HG03469 (cell line): Measurements from ENCODE around the gene YTHDC2.

Experiments
- ATAC-seq: cut with Tn5 transposase; IDR thresholded peaks from one replicate; pipeline ENCODE4 v1.9.1; 2021; ENCODE audit warnings: mild to moderate bottlenecking, moderate library complexity, moderate number of reproducible peaks; ENCODE audit not compliant: unreplicated experiment

Gene YTHDC2

DNA sequence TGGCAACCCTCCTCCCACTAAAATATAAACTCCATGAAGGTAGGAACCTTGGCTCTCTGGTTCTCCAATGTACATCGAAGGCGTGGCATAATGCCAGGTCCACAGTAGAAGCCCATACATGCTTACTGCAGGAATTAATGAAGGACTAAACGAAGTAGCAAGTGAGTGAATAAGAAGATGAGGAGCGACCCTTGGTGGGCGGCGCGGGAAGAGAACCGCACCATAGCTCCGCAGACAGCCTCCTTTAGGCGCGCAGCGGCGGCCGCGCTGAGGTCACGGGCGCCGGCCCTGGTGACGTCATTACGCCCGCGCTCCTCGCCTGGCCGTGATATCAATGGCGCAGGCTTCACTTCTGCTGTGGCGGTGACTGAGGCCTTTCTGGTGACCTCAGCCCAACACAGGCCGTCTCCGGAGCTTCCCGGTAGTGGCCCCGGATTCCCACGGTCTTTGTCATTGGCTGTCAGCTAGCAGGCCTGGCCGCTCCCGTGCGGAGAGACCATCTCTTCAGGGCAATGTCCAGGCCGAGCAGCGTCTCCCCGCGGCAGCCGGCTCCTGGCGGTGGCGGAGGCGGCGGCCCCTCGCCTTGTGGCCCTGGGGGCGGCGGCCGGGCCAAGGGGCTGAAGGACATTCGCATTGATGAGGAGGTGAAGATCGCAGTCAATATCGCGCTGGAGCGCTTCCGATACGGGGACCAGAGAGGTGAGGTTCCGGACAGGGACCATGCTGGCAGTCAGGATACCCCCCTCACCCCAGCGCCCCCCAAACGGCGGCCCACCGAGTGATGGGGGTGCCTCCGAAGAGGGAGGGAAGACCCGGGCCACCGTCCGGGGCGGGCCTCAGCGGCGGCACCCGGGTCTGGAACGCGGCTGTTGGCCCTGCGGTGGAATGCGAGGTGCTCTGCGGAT, at the start of gene YTHDC2:
Gene YTHDC2, plus strand, starts transcription at position 311 of the 905 bp plus-strand sequence. Its CDS starts 202 bp downstream, at position 513.
- peak; percentile 98 for ATAC-seq

DNA sequence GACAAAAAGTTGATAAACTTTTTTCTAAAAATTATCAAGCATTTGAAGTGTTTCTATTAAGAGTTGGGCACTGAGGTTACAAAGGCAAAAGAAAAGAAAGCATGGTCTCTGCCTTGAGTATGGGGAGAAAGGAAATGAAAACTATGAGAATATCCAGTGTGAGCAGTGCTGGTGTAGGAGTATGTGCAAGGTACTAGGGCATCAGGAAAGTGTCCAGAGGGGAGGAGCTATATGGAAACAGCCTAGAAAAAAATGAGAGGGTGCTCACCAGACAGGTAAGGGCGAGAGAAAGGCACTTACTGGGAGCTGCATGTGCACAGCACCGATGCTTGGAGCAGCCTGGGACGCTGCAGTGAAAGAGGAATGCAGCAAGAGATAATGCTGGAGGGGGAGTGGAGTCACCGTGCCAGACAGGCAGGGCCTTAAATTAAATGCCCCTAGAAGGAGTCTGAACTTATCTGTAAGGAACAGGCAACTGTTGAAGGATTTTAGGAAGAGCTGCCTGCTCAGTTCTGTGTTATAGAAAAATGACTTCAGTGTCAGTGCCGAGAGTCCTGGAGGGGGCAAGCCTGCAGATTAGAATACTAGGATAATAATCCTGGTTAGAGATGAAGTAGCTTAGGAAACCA, 39.3 kb upstream of the YTHDC2 start:
- ATAC-seq = no peak

DNA sequence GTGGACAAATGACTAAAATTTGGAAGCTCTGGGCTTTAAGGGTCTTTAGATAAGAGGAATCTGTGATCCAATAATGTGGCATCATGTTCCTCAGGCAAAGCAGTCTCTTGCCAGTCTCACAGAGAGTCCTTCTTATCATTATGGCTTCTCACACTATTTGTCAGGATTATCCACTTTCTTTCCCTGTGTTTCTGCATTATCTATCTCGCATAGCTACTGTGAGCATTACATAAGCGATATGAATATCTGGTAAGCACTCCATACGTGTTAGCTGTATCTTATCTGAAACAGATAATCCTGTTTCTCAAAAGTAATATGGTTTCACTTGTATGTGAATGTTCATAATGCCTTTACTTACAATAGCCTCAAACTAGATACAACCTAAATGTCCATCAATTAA, 34.8 kb upstream of the YTHDC2 start:
- ATAC-seq = no peak

DNA sequence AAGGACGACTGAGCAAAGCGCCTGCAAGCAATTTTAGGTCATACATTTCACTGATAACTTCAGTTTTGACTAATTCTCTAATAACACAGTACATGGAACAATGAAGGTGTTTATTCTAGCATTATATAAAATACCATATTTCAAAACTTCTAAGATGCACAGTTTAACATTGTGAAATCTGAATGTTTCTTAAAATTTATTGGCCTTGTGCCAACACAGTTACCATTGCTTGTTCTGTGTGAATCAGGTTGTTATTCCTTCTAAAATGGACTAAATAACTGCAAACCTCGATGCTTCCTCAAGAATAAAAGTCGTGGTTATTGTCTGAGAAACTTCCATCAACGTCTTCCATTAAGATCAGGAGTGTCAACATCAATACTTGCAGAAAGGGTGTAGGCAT, 33.3 kb upstream of the YTHDC2 start:
- ATAC-seq = no peak

DNA sequence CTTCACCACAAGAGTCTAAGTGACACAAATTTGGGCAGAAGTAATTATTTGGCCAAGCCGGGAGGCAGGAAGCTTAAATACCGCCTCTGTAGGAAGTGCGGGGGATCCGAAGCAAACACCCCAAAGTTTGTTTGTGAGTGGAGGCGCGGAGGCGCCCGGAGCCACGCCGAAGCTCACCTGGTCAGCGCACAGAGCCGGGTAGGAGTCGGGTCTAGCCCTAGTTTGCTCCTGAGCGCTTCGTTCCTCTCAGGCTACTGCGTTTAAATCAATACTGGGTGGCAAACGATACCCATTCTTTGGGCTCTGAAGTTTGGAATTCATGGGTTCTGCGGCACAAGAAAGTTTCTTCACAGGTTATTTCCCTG, 26.1 kb upstream of the YTHDC2 start:
- no peak for ATAC-seq

DNA sequence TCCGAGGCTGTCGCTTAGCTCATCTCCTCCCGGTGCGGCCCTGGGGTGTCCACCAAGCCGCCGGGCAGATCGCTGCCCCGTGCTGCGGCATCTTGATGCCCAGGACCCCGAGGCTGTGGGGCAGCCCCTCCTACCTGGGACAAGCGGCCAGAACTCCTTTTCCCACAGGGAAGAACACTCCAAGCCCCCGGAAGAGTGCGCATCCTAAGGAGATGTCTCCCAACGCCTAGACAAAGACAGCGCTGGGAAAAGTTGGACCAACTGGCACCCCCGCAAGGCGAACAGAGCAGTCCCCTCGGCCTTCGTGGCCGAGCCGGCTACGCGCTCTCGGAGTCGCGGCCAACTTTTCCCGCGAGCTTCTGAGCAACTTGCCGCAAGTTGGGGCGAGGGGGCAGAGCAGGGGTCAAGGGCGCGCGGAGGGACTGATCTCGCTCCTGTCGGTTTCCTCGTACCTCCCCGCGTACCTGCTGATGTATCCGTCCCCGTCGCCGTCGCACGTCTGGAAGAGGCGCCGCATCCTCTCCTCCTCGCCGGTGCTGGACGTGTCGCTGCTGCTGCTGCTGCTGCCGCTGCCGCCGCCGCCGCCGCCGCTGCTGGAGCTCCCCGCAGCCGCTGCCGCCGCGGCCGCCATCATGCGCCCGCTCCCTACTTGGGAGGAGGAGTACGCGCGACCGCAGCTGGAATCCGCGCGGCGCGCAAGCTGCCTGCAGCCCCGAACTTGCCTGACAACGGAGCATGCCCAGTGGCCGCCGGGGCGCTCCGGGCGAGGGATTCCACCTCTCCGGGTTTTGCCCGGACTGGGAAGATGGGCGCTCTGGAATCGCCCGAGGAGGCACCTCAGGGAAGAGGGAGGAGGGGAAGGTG, 25.5 kb upstream of the YTHDC2 start, which contains the start of gene MCC:
Gene MCC, minus strand, starts transcription at position 673 of the 864 bp plus-strand sequence.
- no peak for ATAC-seq

DNA sequence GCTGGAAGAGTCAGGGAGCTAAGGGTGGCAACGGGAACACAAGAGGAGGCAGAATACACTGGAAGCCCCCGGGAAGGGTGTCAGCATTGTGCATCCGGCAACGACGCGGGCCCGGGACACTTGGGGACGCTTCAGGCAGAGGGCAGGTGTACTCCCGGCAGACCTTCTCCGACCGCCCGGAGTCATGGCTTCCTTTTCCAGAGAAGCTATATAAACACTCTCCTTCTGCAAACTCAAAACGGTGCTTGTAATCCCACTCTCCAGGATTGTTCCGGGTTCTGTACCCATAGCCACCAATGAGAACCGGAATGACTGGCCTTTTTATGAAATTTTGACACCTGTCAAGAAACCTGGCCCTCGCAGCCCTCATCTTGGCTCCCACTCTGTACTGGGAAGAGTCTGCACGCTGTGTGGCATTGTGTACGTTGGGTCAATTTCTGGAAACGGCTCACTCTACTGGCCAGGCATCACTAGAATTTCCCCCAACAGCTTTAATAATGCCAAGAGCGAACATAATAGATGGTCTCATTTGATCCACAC, 24.8 kb upstream of the YTHDC2 start:
- no peak for ATAC-seq

DNA sequence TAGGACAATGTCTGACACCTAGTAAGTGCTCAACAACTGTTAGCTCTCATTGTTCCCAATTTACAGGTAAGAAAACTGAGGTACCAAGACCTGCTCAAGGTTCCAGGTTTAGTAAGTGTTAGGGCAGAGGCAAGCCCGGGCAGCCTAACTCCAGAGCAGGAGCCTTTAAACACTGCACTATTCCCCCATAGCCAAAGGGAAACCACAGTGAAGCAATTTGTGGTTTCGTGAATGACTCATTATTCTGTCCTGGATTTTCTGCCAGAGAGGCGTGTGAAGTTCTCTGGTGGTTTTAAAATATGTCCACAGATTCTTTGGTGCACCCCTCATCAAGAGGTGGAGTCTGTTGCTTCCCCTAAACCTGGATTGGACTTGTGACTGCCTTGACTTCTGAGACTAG, 24.2 kb upstream of the YTHDC2 start:
- peak; percentile 64 for ATAC-seq

DNA sequence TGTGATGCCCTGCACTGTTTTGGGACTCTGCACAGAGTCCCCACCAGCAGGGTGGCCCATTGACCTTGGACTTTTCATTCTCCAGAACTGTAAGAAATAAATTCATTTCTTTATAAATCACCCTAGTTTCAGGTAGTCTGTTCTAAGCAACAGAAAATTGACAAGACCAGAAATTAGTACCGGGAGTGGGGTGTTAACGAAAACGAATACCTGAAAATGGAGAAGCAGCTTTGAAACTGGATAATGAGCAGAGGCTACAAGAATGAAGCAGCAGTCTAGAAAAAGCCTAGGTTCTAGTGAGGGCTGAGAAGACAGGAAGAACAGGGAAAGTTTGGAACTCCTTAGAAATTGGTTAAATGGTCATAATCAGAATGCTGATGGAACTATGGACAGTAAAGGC, 23.2 kb upstream of the YTHDC2 start:
- no peak for ATAC-seq

DNA sequence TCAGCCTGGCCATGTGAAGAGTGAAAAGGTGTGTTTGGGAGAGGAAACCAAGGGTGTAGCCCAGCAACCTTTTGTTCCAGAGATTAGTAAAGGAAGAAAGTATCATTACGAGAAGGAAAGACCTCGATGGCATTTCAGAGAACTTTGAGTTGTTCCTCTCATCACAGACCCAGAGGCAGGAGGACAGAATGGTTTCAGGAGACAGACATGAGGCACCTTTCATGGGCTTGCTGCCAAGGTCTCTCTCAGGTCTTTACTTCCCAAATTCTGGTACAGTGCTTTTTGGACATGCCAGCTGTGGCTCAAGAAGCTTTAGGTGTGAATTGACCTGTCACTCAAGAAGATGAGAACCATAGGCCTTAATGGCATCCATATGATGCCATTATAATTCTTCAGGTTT, 22.5 kb upstream of the YTHDC2 start:
- no peak for ATAC-seq

DNA sequence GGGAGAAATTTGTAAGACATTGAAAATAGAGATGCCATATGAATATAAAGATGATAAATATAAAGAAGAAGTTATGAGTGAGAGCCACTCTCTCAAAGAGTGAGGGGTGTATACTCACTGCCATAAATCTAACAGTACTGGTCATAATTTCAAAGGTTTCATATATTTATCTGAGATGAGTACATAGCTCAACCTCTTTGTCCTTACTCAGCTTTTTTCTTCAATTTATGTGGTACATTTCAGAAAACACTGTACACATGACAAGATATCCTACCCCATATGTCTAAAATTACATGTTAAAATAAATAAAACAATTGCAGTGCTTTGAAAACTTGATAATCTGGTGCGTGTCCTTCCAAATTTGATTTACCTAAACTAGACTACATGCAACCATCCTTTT, 20.0 kb upstream of the YTHDC2 start:
- ATAC-seq = no peak

DNA sequence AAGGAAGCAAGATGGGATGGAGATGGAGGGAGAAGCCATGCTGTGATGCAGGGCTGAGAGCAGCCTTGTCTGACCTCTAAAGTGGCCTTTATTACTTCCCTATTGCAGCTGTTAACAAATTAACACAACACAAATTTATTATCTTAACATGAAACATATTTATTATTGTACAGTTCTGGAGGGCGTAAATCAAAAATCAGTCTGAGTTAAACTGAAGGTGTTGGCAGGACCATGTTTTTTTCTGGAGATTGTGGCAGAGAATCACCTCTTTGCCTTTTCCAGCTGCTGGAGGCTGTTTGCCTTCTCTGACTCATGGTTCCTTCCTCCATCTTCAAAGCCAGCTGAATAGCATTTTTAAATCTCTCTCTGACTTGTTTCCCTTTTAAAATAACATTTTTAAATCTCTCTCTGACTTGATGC, 18.1 kb upstream of the YTHDC2 start:
- no peak for ATAC-seq

DNA sequence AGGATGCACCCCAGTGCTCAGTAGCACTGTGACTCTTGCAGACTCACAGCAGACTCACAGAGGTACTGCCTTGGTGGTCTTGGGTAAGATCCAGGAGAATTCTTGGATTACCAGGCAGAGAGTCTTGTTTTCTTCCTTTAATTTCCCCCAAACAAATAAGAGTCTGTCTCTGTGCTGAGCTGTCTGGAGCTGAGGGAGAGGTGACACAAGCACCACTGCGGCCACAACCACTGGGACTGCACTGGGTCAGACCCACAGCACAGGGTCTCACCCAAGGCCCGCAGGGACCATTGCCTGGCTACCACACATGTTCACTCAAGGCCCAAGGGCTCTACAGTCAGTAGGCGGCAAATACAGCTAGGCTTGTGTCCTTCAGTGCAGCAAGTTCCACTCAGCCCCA, 11.4 kb upstream of the YTHDC2 start:
- ATAC-seq = no peak

DNA sequence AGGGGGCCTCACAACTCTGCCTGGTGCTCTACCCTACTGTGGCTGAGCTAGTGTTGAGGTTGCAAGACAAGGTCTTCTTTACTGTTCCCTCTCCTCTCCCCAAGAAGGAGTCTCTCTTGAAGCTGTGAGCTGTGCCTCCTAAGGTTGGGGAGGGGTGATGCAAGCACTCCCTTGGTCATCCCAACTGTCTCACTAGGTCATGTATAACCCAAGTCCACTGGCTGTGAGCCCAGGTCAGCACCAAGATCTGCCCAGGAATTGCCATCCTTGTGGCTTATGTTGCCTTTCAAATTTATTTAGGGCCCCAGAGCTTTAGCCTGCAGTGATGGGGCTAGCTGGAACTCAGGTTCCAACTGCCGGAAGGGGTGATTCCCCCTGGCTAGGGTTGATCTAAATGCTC, 10.3 kb upstream of the YTHDC2 start:
- no peak for ATAC-seq

DNA sequence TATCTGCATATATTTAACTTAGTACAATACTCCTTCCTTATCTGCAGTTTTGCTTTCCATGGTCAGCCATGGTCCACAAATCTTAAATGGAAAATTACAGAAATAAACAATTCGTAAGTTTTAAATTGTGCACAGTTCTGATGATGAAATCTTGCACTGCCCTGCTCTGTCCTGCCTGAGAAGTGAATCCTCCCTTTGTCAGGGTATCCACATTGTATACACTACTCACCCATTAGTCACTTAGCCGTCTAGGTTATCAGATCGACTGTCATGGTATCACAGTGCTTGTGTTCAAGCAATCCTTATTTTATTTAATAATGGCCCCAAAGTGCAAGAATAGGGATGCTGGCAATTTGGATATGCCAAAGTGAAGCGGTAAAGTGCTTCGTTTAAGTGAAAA, 8.3 kb upstream of the YTHDC2 start:
- ATAC-seq = no peak

DNA sequence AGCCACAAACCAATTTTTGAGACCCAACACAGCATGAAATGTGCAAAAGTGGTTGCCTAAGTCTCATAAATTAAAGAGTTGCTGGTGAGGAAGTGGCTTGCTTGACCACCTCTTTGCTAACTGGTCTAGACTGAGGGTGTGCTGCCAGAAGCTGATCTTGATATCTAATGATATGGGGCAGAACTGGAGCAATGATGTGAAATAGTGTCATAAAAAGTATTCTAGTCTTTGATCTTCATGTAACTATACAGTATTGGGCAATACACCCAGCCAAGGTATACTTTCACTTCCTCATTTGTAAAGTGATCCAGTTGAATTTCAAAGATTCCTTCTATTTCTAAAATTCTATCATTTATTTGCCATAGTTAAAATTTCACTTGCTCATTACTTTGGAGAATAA, 5.9 kb upstream of the YTHDC2 start:
- no peak for ATAC-seq

DNA sequence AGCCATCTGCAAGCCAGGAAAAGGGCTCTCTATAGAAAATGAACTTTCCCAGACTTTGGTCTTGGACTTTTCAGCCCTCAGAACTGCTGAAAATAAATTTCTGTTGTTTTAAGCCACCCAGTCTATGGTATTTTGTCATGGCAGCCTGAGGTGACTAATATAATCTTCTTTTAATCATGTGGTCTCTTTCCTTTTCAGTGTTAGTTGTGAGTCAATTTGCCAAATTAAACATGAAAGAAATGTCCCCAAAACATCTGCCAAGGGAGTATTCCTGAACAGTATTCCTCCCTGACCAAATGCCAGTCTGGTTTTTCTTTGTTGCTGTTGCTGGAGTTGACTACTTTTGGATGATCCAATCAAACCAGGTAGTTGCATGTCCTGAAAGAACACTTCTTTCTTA, 4.7 kb upstream of the YTHDC2 start:
- no peak for ATAC-seq

DNA sequence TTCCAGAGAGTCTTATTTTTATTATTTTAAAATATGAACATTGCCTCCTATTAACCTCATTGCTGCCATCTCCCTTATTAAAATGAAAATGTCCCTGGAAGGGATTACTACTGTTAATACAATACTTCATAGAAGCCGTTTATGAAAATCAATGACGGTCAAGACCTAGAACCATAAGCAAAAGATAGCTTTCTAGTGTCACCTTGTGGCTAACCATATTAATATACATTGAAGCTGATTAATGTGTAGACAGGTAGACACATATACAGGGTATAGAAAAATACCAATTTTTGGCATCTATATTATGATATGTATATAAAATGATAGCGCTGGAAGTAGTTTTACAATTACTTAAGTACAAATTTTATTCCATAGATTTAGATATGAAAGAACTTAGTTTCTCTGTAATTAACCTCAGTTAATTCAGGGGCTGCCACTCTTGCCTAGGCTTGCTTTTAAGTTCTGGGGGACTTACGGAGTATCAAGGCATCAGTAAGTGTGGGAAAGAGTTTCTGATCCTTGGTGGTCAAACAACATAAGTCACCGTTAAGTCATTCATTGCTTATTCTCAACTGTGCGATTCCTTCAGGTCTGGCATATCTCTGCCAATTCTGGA, 2.5 kb upstream of the YTHDC2 start:
- peak; percentile 23 for ATAC-seq

DNA sequence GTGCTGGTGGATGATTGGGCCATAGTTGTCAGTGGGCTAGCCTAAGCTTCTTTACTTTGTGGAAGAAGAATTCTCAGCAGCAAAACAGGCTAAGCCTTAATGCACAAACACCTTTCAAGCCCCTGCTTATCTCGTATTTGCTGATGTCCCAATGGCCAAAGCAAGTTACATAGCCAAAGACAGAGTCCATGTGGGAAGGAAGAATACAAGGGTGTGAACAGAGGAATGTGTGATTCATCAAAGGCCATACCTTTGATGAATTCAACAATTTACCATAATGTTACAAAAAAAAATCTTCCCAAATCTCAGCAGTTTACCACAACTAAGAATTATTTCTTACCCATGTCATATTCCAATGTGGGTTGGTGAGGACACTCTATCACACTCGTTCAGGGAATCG, 1.2 kb upstream of the YTHDC2 start:
- ATAC-seq = no peak

DNA sequence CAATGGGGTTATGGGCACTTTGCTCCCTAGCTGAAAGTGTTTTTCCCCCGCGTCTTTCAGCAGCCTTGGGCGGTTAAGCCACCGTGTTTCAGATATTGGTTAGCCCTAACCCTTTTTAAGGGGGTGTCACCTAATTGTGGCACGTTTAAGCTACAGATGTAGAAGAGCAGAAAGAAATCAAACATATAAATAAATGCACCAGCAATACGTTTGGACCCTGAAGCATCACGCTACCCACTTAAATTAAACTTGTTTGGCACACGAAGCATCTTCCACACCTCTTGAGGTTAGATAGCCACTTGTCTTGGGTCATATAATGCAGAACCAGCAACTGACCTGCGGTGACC, 768 bp downstream of the YTHDC2 start:
- ATAC-seq = no peak

DNA sequence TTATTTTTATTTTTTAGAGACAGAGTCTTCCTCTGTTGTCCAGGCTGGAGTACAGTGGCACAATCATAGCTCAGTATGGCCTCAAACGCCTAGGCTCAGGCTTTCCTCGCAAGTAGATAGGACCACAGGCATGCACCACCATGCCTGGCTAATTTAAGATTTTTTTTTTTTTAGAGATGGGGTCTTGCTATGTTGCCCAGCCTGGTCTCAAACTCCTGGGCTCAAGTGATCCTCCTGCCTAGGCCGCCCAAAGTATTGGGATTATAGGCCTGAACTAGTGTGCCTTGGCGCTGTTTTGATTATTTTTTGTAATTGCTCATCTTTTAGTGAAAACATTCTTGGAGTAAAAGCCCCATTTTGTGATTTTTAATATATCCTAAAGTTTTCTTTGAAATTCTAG, 5.4 kb downstream of the YTHDC2 start:
- no peak for ATAC-seq
